Measurements from ENCODE around the gene PTGS1. TPM values are rescaled to one million over a fixed set of nuclear protein-coding genes. Genes with fewer than 3 reads are reported as not detected.

PTGS1 gene
- total RNA-seq, 5 donors from 2014 or later (not counting 1 experiment from before 2014, with no cell fraction given): 0.44 to 2.0 (median 0.86) TPM

DNA sequence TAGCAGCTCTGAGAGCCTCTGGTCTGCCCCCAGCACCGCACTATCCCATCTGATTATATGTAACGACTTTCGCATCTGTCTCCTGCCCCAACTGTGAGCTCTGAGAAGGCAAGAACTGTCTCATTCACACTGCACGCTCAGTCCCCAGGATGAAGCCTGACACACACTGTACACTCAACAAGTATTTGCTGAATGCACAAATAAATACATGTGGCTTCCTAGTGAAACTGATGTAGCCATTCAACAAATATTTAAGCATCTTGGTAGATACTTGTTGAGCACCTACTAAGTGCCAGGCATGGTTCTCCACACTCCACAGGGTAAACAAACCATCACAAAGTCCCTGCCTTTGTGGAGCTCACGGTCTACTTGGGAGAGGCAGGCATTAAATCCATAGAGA, 34.6 kb upstream of the PTGS1 start:
- DNase-seq: no peak
- Histone ChIP-seq H3K27me3 (replicated peaks in 1 of 2; ENCODE audit: control insufficient read depth in 2 of 2, extremely low read depth in 1 of 2, insufficient read depth in 2 of 2, low read length in 1 of 2) (peaks cover 0 to 5% of the 10 kb centered on the region in 2 experiments), H3K4me1 (ENCODE audit: control insufficient read depth in 1 of 2, extremely low read depth in 1 of 2, insufficient read depth in 2 of 2, low read length in 2 of 2) (no peaks in the 10 kb centered on the region), H3K4me3 (ENCODE audit: control insufficient read depth in 1 of 2, extremely low read depth in 1 of 2, low read length in 1 of 2) (no peak overlapping the region), H3K36me3 (ENCODE audit: control insufficient read depth in 2 of 2, extremely low read depth in 1 of 2, insufficient read depth in 1 of 2, low read length in 1 of 2) (no peaks in the 10 kb centered on the region), H3K9me3 (no peaks in the 10 kb centered on the region), H3K27ac (ENCODE audit: low read length) (no peak overlapping the region)
- ChIA-PET POLR2A (no interaction called here), CTCF (no interaction called here)
- H3K27ac Mint-ChIP-seq: no peak overlapping the region
- H3K9me3 Mint-ChIP-seq: no peaks in the 10 kb centered on the region
- peaks cover 0 to 1% of the 10 kb centered on the region in 2 donors for H3K27me3 Mint-ChIP-seq
- 98% methylated on average over 4 of the region's 5 CpGs for WGBS (ENCODE audit: insufficient coverage)
- peaks cover 0 to 8% (median 0%) of the 10 kb centered on the region in 3 donors for H3K4me1 Mint-ChIP-seq
- H3K4me3 Mint-ChIP-seq: no peak overlapping the region
- no peak for ATAC-seq (replicated peaks in 1 of 4)
- H3K36me3 Mint-ChIP-seq: no peaks in the 10 kb centered on the region

DNA sequence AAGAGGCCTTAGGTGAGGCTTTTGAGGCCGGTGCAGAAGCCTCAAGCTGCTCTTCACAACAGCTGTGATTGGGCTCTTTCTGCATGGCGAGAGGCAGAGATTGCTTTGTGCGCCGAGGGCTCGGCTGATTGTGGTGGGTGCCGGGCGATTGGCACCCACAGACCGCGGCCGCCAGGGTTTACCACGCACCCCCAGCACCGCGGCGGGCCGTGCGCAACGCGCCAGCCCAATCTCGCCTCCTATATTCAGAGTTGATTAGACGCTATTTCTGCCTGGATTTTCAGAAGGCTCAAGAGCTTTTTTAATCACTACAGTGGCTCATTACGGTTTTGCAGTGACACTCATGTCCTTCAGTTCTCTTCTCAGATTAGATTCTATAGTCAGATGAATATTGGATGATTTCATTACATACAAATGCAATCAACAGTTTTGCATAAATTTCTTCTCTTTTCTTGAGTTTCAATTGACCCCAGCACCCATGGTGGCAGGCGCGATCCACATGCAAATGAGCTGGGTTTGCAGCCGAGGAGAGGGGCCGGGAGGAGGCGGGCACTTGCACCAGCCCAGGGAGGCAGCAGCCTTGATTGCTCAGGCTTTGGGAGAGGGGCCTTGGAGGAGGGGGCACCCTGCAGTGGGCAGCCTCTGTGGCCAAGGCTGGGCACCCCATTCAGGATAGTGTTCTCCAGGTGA, 33.8 kb upstream of the PTGS1 start:
- Mint-ChIP-seq H3K27me3 (peaks cover 0 to 1% of the 10 kb centered on the region in 2 donors), H3K4me3 (no peak overlapping the region), H3K27ac (no peak overlapping the region), H3K4me1 (peaks cover 0 to under 1% (median 0%) of the 10 kb centered on the region in 3 donors), H3K36me3 (no peaks in the 10 kb centered on the region), H3K9me3 (no peaks in the 10 kb centered on the region)
- 80% methylated on average over 24 of the region's 26 CpGs for WGBS (ENCODE audit: insufficient coverage)
- ChIA-PET CTCF (no interaction called here), POLR2A (no interaction called here)
- Histone ChIP-seq H3K27ac (ENCODE audit: low read length) (no peak overlapping the region), H3K27me3 (replicated peaks in 1 of 2; ENCODE audit: control insufficient read depth in 2 of 2, extremely low read depth in 1 of 2, insufficient read depth in 2 of 2, low read length in 1 of 2) (peaks cover 0 to 7% of the 10 kb centered on the region in 2 experiments), H3K36me3 (ENCODE audit: control insufficient read depth in 2 of 2, extremely low read depth in 1 of 2, insufficient read depth in 1 of 2, low read length in 1 of 2) (no peaks in the 10 kb centered on the region), H3K9me3 (no peaks in the 10 kb centered on the region), H3K4me1 (ENCODE audit: control insufficient read depth in 1 of 2, extremely low read depth in 1 of 2, insufficient read depth in 2 of 2, low read length in 2 of 2) (no peaks in the 10 kb centered on the region), H3K4me3 (ENCODE audit: control insufficient read depth in 1 of 2, extremely low read depth in 1 of 2, low read length in 1 of 2) (no peak overlapping the region)
- ATAC-seq (replicated peaks in 1 of 4) (no peak), DNase-seq (no peak)

DNA sequence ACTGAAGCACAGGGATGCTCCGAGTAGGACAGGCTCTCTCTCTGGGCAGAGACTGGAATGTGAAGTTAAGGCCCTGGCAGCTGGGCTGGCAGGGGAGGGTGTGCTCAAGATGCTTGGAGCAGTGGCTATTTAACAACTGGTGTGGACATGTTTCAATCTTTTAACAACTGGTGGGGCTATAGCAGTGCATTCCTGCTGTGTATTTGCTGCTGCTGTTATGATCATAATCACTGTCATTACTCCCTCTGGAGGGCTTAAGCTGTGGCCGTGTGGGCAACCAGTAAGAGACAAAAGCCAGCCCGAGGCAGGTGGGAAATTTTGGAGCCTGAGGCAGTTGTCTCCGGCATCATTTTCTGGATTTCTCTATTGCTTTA, 33.3 kb upstream of the PTGS1 start:
- CTCF ChIA-PET: no interaction called here
- ATAC-seq (replicated peaks in 1 of 4): no peak
- Mint-ChIP-seq H3K9me3 (no peaks in the 10 kb centered on the region), H3K4me1 (no peaks in the 10 kb centered on the region), H3K27ac (no peak overlapping the region), H3K36me3 (no peaks in the 10 kb centered on the region), H3K27me3 (peaks cover 0 to 4% of the 10 kb centered on the region in 2 donors), H3K4me3 (no peak overlapping the region)
- H3K4me3 ChIP-seq (ENCODE audit: control insufficient read depth in 1 of 2, extremely low read depth in 1 of 2, low read length in 1 of 2): no peak overlapping the region
- H3K36me3 ChIP-seq (ENCODE audit: control insufficient read depth in 2 of 2, extremely low read depth in 1 of 2, insufficient read depth in 1 of 2, low read length in 1 of 2): no peaks in the 10 kb centered on the region
- no peaks in the 10 kb centered on the region for H3K4me1 ChIP-seq (ENCODE audit: control insufficient read depth in 1 of 2, extremely low read depth in 1 of 2, insufficient read depth in 2 of 2, low read length in 2 of 2)
- POLR2A ChIA-PET: no interaction called here
- H3K27me3 ChIP-seq (replicated peaks in 1 of 2; ENCODE audit: control insufficient read depth in 2 of 2, extremely low read depth in 1 of 2, insufficient read depth in 2 of 2, low read length in 1 of 2): peaks cover 0 to 7% of the 10 kb centered on the region in 2 experiments
- H3K27ac ChIP-seq (ENCODE audit: low read length): no peak overlapping the region
- 90% methylated on average over 2 of the region's 4 CpGs for WGBS (ENCODE audit: insufficient coverage)
- no peaks in the 10 kb centered on the region for H3K9me3 ChIP-seq
- DNase-seq: no peak

DNA sequence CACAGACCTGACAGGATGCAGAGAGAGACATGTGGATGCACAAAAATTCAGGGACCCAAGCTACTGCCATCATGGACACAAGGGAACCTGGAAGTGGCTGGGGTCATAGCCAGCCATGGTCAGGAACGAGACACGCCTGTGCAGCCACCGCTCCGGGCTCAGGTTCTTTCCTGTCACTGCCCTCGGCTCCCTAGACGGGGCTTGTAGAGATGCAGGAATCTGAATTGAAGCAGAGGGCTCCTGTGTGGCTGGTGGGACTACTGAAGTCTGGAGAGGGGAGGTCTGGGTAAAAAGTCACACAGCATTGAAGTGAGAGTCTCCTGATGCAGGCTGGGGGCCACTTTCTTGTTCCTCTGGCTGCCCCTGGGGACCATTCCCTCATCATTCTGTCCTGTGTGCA, 32.3 kb upstream of the PTGS1 start:
- Mint-ChIP-seq H3K36me3 (no peaks in the 10 kb centered on the region), H3K9me3 (no peaks in the 10 kb centered on the region), H3K27me3 (peaks cover 0 to 4% of the 10 kb centered on the region in 2 donors), H3K4me3 (no peak overlapping the region), H3K27ac (no peak overlapping the region), H3K4me1 (no peaks in the 10 kb centered on the region)
- 87% methylated on average over 6 of the region's 6 CpGs for WGBS (ENCODE audit: insufficient coverage)
- H3K27me3 ChIP-seq (replicated peaks in 1 of 2; ENCODE audit: control insufficient read depth in 2 of 2, extremely low read depth in 1 of 2, insufficient read depth in 2 of 2, low read length in 1 of 2): peaks cover 0 to 7% of the 10 kb centered on the region in 2 experiments
- no peak overlapping the region for H3K27ac ChIP-seq (ENCODE audit: low read length)
- DNase-seq: no peak
- no peaks in the 10 kb centered on the region for H3K4me1 ChIP-seq (ENCODE audit: control insufficient read depth in 1 of 2, extremely low read depth in 1 of 2, insufficient read depth in 2 of 2, low read length in 2 of 2)
- H3K4me3 ChIP-seq (ENCODE audit: control insufficient read depth in 1 of 2, extremely low read depth in 1 of 2, low read length in 1 of 2): no peak overlapping the region
- H3K36me3 ChIP-seq (ENCODE audit: control insufficient read depth in 2 of 2, extremely low read depth in 1 of 2, insufficient read depth in 1 of 2, low read length in 1 of 2): no peaks in the 10 kb centered on the region
- POLR2A ChIA-PET: no interaction called here
- CTCF ChIA-PET: interaction anchor here in 1 of 2 donors (1.3 kb wide), 1 partner anchor 12 kb away, joined by 4 read pairs; no protein-coding TSS in a partner anchor
- H3K9me3 ChIP-seq: no peaks in the 10 kb centered on the region
- ATAC-seq (replicated peaks in 1 of 4): no peak

DNA sequence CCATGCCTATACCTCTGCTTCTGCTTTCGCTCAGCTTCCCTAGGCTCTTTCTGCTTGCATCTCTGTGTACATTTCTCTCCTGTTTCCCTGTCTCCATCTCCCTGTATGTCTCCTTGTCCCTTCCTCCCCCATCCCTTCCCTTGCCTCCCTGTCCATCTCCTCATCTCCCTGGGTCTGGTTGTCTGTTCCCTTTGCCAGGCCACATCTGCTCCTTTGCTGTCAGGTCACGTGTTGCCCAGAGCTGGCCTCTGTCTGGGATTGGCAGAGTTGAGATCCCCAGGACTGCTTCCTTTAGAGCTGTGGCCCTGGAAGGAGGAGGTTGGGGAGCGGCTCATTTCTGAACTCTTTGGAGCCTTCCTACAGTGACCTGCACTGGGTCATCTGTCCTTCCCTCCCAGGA, 31.8 kb upstream of the PTGS1 start:
- no peak overlapping the region for H3K27ac ChIP-seq (ENCODE audit: low read length)
- no peaks in the 10 kb centered on the region for H3K4me1 ChIP-seq (ENCODE audit: control insufficient read depth in 1 of 2, extremely low read depth in 1 of 2, insufficient read depth in 2 of 2, low read length in 2 of 2)
- no peak overlapping the region for H3K4me3 Mint-ChIP-seq
- POLR2A ChIA-PET: no interaction called here
- no peak overlapping the region for H3K4me3 ChIP-seq (ENCODE audit: control insufficient read depth in 1 of 2, extremely low read depth in 1 of 2, low read length in 1 of 2)
- H3K27me3 Mint-ChIP-seq: peaks cover 0 to 9% of the 10 kb centered on the region in 2 donors
- H3K36me3 ChIP-seq (ENCODE audit: control insufficient read depth in 2 of 2, extremely low read depth in 1 of 2, insufficient read depth in 1 of 2, low read length in 1 of 2): no peaks in the 10 kb centered on the region
- H3K27me3 ChIP-seq (replicated peaks in 1 of 2; ENCODE audit: control insufficient read depth in 2 of 2, extremely low read depth in 1 of 2, insufficient read depth in 2 of 2, low read length in 1 of 2): peaks cover 0 to 7% of the 10 kb centered on the region in 2 experiments
- H3K27ac Mint-ChIP-seq: no peak overlapping the region
- CTCF ChIA-PET: interaction anchor here in 1 of 2 donors (1.3 kb wide), 1 partner anchor 11 kb away, joined by 4 read pairs; no protein-coding TSS in a partner anchor
- DNase-seq: no peak
- ATAC-seq (replicated peaks in 1 of 4): no peak
- no peaks in the 10 kb centered on the region for H3K36me3 Mint-ChIP-seq
- WGBS (ENCODE audit: insufficient coverage): 100% methylated on average over 1 of the region's 3 CpGs
- H3K4me1 Mint-ChIP-seq: no peaks in the 10 kb centered on the region
- no peaks in the 10 kb centered on the region for H3K9me3 Mint-ChIP-seq
- H3K9me3 ChIP-seq: no peaks in the 10 kb centered on the region

DNA sequence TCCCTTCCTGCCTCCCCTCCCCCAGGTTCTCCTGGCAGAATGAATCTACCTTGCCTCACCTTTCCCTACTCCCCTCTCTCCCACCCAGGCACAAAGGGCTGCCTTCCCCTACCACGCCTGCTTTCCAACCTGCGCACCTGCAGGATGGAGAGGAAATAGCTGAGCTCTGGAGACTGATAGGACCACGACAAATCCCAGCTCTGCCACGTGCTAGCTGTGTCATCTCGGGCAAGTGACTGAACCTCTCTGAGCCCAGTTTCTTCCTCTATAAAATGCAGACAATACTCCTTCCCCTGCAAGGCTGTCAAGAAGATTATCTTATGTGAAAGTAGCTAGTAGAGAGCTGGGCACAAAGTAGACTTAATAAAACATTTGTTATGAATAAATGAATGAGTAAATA, 31.2 kb upstream of the PTGS1 start:
- Histone ChIP-seq H3K27ac (ENCODE audit: low read length) (no peak overlapping the region), H3K4me1 (ENCODE audit: control insufficient read depth in 1 of 2, extremely low read depth in 1 of 2, insufficient read depth in 2 of 2, low read length in 2 of 2) (no peaks in the 10 kb centered on the region), H3K4me3 (ENCODE audit: control insufficient read depth in 1 of 2, extremely low read depth in 1 of 2, low read length in 1 of 2) (no peak overlapping the region), H3K27me3 (replicated peaks in 1 of 2; ENCODE audit: control insufficient read depth in 2 of 2, extremely low read depth in 1 of 2, insufficient read depth in 2 of 2, low read length in 1 of 2) (peaks cover 0 to 7% of the 10 kb centered on the region in 2 experiments), H3K9me3 (no peaks in the 10 kb centered on the region), H3K36me3 (ENCODE audit: control insufficient read depth in 2 of 2, extremely low read depth in 1 of 2, insufficient read depth in 1 of 2, low read length in 1 of 2) (no peaks in the 10 kb centered on the region)
- ChIA-PET POLR2A (no interaction called here), CTCF (interaction anchor here (0.5 to 1.3 kb wide), 2 partner anchors 11 to 240 kb away, joined by 3 to 4 read pairs; no protein-coding TSS in a partner anchor)
- DNase-seq (no peak), ATAC-seq (replicated peaks in 1 of 4) (no peak)
- H3K4me3 Mint-ChIP-seq: no peak overlapping the region
- H3K36me3 Mint-ChIP-seq: no peaks in the 10 kb centered on the region
- WGBS (ENCODE audit: insufficient coverage): no CpG with 5 or more reads among the region's 5 CpGs
- peaks cover 0 to 11% of the 10 kb centered on the region in 2 donors for H3K27me3 Mint-ChIP-seq
- no peak overlapping the region for H3K27ac Mint-ChIP-seq
- no peaks in the 10 kb centered on the region for H3K9me3 Mint-ChIP-seq
- no peaks in the 10 kb centered on the region for H3K4me1 Mint-ChIP-seq

Measured in T-cell (primary cell).